CD4-positive, alpha-beta T cell treated with Interleukin-21 for 1 hour (primary cell): ENCODE results near the gene EMP1.

Experiments
- DNase-seq: peaks from one replicate; pipeline ENCODE4 v3.0.0-alpha.2; 2020

EMP1 gene

DNA sequence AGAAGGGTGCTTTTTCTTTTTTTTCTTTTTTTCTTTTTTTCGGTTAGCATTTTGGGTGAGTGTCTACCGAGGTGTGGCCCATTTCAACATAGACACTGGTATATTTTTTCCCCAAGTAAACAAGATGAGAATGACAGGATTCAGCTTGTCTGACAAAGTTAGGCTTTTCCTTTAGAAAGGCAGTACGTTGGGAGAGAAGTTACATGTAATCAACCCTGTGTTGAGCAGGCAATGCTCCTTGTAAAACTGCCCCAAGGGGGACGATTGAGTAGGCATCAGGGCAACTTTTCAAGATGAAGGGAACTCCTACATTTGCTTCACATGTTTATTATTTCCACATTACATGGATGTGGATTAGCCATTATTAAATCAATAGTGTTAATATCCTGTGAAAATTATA, 1.7 kb downstream of the EMP1 start:
- DNase-seq = no peak

DNA sequence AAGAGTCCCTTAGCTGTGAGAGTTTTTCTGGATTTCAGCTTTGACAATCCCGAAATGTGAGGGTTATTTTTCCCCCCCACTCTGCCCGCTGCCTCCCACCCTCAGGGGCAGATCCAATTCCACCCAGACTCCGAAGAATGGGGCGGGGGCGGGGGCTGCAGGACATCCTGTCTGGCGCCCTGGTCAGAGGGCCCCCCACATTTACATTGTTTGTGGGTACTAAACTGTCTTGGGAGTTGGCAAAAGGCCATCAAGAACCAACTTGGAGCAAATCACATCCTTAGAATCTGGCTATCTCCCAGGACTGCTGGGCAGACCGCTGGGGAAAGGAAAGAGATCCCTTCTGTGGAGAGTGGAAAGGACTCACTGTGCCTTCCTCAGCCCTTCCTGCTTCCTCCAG, 2.4 kb downstream of the EMP1 start:
- no peak for DNase-seq

DNA sequence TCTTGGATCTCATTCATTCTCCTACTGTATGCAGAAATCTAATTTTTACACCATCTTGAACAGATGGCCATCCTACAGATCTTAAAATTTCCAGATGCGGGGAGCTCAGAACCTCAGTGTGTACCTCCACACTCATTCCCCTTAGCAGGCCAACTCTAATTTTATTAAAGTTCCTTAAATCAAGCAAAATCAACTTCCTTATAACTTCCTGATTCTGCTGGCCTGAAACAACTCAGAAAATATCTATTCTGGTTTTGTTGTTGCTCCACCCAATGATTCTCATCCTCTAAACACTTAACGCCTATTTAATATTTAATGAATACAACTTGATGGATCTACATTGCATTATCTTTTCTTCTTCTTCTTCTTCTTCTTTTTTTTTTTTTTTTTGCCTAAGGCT, 3.1 kb downstream of the EMP1 start:
- no peak for DNase-seq

DNA sequence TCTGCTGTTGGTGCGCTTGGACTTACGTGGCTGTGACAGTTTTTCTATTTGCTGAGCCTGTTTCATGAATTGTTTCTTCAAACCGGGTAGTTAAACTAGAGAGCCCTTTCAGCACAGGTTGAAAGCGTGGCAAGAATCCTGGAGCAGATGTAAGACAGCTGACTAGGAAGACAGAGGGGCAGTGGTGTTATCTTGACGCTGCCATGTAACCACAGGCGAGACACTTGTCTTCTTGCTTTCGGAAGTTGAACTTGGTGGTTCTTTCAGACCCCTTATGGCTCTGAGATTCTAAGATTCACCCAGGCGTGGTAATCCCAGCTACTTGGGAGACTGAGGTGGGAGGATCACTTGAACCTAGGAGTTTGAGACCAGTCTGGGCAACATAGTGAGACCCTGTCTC, 4.3 kb downstream of the EMP1 start:
- no peak for DNase-seq

DNA sequence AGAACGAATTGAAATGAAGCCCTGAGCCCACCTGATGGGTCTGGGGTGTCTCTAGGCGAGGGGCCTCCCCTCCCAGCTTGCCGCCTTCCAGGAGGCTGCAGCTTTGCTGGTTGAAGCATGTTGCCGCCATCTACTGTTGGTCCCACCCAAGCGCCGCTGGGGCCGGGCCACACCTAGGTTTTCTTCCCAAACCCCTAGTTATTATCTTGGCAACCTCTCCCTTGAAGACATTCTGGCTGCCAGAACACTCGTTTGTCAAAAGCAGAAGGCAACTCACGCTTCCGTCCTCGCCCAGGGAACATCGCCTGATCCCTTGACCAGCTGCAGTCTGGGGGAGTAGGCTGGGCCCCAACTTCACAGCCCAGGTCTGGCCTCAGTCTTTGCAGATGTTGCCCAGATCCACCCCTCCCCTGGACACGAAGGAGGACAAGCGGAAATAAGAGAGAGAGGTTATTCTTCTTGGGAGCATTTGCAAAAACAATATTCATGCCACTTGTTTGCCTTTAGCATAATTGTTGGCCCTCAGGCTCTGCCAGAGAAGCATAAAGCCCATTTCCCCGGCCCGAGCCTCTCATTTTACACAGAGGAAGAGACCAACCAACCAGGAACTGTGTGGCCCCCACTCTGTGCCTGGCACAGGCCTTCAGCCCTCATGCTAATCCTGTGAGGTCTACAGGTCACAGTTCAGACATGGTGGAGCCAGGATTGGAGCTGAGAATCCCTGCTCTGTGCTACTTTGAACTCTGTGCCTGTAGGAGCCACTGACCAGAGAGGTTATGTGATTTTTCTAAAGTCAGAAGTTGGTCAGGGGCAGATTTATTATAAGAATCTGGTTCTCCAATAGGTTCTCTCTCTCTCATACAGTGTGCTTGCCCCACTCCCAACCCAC, 6.8 kb downstream of the EMP1 start:
- no peak for DNase-seq

DNA sequence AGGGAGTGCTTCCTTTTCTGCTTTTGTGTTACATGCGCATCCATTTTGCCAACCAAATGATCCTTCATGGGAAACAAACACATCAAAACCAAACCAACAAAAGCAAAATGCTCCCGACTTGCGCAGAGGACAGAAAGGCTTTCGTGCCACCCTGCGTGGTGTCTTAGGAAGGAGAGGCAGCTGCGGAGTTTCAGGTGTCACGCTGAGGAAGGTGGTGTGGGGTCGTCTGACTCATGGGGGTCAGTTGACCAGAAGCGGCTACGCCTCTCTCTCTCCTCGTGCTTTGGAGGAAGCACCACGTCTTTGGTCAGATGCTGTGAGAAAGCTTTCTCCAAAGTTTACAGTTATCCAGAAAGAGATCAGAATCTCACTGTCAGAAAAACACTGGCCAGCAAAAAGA, 7.9 kb downstream of the EMP1 start:
- DNase-seq = no peak

DNA sequence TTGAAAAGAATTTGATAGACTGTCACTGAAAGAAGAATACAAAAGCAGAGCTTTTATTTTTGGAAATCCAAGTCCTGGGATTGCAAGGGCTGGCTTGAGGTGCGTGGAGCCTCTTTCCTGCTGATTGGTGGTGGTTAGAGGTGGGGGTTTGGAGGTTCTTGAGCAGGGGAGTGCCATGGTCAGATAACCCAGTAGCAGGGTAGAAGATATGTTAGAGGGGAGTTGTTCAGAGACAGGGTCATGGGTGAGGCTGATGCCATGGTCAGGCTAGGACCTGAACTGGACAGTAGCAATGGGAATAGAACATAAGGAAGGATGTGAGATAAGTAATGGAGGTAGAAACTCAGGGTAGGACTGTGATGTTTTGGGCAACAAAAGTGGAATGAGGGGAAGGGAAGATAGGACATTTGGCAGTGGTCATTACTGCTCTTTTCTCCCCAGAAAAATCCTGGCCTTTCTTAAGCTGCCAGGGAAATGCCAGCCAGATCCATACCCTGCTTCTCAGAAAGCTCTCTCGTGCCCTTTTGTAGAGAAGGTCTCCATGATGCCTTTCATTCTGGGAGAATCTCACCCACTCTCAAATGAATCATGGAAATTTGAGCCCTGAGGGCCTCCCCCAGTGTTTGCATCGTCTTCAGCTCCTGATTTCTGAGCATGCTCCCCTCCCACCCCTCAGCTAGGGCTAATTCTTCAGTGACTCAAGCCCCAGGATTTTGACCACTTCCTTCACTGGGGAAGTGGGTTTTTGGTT, 9.5 kb downstream of the EMP1 start:
- no peak for DNase-seq

DNA sequence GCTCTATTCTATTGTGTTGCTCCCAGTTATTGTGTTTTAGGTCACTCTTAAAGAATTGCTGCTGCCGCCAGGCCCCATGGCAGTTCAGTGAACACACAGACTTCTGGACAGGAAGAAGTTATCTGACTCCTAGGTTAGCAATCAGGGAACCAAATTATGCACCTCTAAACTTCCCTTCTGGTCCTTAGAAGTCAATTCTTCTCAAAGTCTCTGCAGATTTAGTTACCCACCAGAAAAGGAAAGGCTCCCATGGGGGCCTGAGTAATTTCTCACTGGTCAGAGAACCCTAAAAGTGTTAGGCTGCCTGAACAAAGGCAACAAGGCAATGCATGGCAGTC, 10.0 kb downstream of the EMP1 start:
- no peak for DNase-seq

DNA sequence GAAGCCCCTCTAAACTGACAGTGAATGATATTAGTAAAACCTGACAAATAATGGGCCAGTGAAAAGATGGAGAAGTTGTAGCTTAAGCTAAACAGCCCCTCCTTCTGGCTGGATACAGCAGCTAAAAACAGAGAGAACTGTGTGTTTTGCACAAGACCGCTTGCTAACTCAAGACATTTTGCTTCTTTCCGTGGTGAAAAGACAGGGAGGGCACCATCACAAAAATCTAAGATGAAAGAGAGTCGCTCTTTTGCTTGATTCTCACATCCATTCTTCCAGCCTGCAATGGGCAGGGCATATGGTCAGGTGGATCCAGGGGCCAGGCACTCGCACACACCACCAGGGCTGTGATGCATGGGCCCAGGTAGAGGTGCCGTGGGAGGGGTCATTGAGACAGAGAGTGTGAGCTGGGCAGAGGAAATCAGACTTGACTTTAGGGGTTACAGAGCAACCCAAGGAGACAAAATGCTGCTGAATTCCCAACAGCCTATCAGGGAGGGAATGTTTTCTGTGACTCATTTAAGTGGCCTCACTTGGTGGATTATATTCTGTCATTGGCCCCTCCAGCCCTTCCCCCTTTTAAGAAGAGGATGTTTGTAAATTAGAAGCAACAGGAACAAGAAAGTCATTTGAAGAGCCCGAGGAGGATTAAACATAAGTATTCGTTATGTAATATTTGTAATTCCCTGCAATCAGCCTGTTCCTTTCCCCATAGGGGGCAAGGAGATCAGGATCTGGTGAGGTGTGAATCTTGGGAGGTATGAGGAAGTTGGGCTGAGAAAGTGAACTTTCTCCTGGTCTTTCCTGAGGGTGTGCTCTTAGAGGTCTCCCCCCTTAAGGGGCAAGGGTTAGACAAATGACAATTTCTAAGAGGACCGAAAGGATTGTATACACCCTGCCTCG, 12.3 kb downstream of the EMP1 start:
- peak; percentile 25 for DNase-seq

DNA sequence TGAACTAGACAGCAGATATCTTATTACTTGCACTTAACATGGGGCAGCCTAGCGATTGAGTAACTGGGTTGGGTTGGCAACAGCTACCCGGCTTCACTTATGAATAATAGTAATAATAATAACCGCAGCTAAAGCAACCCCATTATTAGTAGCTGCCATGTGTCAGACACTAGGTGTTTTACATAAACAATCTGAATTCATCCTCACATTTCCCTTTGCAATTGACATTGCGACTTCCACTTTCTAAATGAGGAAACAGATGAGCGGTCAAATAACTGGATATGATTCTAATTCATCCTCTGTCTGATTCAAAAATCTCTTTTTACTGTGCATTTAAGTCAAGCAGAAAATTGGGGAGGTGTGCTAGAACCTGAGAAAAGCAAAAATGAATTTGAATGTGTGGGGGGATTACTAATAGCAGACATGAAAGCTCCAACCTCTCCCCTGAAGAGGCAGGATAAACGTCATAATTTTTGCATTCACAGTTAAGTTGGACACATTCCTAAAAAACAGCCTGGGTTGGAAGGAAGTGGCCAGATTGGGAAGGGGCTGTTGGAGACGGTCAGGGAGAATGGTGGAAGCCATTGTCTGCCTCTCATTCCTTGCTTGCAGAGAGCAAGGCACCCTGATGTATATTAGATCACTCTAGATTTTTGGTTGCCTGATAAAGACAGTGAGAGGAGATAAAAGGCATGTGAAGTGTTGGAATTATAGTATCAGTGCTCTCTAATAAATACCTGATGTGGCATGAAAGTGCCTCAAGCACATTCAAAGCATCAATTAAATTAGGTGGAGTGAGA, 13.1 kb downstream of the EMP1 start:
- no peak for DNase-seq

DNA sequence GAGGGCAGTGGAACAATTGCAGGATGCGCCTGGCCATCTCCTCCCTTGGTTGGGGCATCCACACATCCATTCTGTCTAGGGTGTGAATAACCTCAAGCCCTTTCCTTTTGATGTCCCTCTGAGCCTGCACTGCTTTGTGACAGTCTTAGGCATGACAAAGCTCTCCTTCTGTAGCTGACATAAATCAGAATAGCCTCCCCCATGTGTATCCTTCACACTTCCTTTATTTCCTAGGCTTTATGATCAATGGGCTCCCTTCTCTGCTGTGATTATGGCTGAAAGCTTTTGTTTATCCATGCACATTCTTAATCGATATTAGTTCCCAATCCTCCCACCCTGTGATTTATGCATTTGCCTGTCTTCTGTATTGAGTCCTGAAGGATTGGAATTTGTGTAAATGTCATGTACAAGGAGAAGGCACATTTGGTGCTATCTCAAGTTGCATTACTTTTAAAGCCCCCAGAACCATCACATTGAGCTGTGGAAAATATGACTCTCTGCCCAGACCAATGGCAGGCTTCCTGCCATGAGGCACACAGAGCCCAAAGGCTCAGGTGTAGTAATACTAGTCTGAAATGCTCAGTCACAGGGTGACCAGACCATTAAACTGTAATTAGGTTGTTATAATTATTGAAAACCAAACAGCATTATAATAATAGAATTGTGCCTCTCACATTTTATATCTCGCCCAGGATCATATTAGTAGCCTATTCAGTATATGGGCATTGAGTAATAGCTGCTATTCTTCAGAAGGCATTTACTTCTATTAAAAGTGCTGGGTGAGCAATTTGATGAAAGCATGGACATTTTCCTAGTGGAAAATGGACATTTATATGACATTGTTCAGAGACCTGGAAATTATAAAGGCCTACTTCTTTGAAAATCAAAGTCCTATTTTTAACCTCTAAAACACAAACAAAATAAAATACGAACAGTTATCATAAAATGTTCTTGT, 14.0 kb downstream of the EMP1 start:
- no peak for DNase-seq

DNA sequence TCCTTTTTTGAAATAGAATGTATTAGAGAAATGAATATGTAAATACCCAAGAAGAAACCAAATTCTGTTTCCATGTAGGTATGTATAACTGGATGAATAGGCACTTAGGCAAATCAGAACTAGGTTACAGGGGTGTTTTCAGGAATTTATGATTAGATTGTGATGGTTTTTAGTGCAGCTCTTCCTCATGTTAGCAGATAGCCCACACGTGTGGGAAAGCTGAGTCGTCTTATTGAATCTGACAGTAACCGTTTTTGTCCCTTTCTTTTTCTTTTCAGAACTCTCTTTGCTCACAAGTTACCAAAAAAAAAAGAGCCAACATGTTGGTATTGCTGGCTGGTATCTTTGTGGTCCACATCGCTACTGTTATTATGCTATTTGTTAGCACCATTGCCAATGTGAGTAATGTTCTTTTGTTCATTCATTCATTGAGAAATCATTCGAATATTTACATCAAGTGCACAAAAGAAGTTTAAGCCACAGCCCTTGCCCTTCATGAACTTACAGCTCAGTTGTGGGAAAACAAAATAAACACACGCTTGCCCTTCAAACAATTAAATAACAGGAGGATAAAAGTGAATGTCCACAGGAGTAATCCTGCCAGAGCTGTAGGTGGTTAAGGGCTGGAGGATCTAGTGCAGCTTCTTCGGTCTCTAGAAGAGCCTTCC, 14.8 kb downstream of the EMP1 start:
- DNase-seq = no peak

DNA sequence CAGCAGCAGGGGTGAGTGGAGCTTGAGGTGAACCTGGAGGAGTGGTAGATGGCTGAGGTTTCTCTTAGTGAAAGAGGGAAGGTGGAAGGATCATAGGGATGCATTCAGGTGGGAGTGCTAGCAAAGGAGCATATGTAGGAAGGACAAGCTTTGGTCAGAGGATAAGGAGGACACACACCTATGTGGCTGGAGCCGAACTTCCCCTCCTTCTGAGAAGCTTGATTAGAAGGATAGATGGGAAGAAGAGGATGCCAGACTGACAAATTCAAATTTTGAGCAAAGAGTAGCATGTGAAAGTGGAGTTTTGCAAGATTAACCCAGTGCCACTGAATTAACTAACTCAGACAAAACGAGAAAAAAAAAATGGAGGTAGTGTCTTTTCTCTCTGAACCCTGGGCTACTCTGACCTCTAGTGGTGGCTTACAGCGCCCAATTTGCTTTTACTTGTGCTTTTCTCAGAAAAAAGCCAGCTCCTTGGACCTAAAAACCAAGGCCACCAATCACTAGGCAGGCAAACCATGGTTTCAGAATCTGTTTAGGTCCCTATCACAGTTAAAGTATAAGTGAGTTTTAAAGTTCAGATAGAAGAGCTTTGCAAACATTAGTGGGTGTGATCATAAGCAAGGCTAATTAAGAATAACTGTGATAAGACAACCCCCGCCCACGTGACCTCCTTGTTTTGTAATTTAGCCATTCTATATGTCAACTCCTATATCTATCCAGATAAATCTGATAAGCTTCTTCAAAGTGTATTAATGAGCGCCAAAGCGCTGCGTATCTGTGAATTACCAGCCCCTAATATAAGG, 15.5 kb downstream of the EMP1 start:
- peak; percentile 82 for DNase-seq

DNA sequence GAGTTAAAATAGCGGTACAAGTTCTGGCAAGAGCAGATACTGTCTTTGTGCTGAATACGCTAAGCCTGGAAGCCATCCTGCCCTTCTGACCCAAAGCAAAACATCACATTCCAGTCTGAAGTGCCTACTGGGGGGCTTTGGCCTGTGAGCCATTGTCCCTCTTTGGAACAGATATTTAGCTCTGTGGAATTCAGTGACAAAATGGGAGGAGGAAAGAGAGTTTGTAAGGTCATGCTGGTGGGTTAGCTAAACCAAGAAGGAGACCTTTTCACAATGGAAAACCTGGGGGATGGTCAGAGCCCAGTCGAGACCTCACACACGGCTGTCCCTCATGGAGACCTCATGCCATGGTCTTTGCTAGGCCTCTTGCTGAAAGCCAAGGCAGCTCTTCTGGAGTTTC, 18.5 kb downstream of the EMP1 start:
- no peak for DNase-seq

DNA sequence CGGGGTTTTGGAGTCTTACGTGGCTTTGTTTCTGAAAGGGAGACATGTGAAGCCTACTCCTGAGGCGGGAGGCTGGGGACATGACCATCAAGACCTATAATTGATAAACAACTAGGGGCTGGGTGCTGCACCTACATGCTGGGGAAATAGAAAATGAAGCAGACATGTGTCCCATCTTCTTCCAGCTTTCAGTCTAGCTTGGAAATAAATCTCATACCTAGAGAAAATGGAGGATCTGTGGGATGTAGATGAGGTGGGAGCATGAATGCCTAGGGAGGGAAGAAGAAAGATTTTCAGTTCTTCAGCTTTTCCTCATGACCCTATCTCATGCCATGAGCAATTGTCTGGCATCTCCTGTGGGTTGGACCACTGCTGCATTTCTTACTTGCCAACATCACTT, 22.1 kb downstream of the EMP1 start:
- DNase-seq = no peak

DNA sequence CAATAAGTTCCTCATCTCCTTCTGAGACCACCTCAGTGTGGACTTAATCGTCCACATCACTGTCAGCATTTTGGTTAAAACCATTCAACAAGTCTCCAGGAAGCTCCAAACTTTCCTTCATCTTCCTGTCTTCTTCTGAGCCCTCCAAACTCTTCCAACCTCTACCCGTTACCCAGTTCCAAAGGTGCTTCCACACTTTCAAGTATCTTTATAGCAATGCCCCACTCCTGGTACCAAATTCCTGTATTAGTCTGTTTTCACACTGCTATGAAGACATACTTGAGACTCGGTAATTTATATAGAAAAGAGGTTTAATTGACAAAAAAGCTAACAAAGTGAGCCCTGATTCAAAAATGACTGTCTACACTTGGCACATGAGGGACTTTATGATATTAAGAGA, 22.8 kb downstream of the EMP1 start:
- no peak for DNase-seq

DNA sequence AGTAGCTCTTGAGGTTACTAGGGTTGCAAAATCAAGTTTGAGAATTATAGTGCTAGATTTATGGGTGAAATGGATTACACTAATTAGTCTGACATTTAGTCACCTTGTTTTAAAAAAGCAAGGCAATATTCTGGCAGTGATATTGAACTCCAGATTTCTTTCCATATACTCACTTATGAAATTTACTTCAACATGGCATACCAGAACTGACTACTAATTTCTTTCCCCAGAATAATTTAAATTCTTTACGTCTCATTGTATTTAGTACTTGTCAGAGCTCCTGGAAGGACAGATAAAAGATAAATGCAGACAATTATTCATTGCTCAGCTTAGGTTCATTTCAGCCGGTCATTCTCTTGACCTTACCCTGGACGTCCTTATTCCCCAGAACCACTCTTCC, 24.3 kb downstream of the EMP1 start:
- DNase-seq = no peak

DNA sequence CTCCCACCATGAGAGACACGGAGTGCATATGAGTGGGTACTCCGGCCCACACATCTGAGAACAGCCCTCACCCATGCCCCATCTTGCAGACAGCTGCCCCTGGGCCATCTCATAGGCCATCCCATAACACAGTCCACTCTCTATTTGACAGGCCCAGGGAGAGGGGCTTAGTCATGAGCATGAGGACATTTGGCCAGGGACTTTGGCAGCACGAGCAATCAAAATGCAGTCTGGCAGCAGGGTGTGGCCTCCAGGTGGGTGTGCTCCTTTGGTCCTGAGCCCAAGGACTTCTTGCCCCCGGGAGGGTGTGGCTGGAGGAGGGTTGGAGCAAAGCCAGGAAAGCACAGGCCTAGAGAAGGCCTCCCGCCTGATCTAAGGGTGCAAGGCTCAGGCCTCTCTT, 25.6 kb downstream of the EMP1 start:
- no peak for DNase-seq

DNA sequence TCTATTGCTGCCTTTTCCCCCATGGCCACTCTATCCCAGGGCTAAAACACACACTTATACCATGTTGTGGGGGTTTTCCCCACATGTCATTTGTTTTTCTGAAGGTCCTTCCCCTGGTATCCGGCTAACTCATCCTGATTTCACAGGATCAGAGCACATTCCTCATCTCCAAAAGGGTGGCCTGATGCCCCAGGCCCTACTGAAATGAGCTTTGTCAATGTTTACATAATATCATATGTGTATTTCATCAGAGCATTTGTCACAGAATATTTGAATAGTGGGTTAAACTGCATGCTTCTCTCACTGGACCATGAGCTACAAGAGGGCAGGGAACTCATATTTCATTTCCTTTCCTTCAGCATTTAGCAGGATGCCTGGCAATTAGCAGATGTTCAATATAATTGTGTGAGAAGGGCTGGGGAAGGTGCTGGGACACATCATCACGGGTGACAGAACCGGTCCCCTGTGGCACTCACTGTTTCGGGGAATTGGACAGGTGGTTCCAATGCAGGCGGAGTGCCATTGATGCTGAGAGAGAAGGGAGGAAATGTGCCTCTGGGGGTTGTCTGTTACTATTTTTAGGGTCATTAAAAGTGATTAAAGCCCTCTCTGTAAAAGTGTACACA, 26.8 kb downstream of the EMP1 start:
- DNase-seq = no peak

DNA sequence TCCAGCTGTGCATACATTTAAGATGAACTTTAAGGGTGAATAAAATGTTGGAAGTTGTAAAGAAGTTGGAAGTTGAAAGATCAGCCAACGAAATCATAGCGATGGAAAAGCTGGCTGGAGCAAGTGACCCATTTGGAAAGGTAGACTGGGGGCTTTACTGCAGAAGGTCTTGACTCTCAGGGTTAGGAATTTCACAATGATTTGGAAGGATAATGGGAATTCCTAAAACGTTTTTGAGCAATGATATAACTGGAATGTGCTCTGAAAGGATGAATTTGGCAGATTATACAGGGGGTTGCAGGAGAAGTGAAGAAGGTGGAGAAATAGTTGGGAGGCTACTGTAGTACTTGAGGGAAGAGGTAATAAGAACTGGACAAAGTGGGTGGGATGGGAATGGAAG, 27.4 kb downstream of the EMP1 start:
- DNase-seq = no peak
